Mesothelial cell of epicardium (in vitro differentiated cells): ENCODE data around the gene NR3C1. TPM values are rescaled to one million over a fixed set of nuclear protein-coding genes. Genes with fewer than 3 reads are reported as not detected.

ENCODE experiments used
- DNase-seq, 2 experiments: peaks; one replicate each; pipeline ENCODE4 v3.0.0; 2021; ENCODE audit warnings: low spot score in 2 of 2; ENCODE audit not compliant: unreplicated experiment in 2 of 2
- H3K27ac Mint-ChIP-seq: 2 replicates; pipeline ENCODE4 v1.8.0; 2021; ENCODE audit warnings: mixed read lengths
- H3K27me3 Mint-ChIP-seq: 2 replicates; pipeline ENCODE4 v1.8.0; 2021; ENCODE audit warnings: low read depth, mixed read lengths
- H3K36me3 Mint-ChIP-seq: 2 replicates; pipeline ENCODE4 v1.8.0; 2021; ENCODE audit warnings: mixed read lengths
- H3K4me1 Mint-ChIP-seq: 2 replicates; pipeline ENCODE4 v1.8.0; 2021; ENCODE audit warnings: mixed read lengths
- H3K4me3 Mint-ChIP-seq: 2 replicates; pipeline ENCODE4 v1.8.0; 2021; ENCODE audit warnings: mild to moderate bottlenecking, moderate library complexity, mixed read lengths
- H3K9me3 Mint-ChIP-seq: 2 replicates; pipeline ENCODE4 v1.8.0; 2021; ENCODE audit warnings: mixed read lengths
- CTCF ChIP-seq: fragments of 200-600 bp; sonication (generic); IDR thresholded peaks from one replicate; pipeline ENCODE4 v1.5.0; 2021; ENCODE audit warnings: antibody characterized with exemption; ENCODE audit not compliant: unreplicated experiment
- total RNA-seq: library from RNA; stranded (reverse); gene quantifications from 3 replicates; pipeline ENCODE4 v1.2.1, GENCODE V29; 2021

The NR3C1 gene
- total RNA-seq, 1 donor from 2014 or later, result 29.2 TPM

DNA sequence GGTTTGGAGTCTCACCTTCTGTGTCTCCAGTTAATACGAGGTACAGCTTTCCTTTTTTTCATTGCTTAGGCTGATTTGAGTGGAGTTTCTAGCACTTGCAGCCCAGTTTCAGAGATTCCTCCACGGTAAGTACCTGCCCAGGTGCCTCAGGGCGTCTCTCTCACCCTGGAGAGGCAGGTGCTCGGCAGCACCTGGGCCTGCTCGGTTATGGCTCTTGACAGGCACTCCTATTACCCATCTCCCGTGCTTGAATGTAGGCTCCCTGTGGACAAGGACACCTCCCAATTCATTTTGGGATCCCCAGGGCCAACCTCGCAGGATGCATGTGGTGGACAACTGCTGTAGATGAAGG, 144.3 kb downstream of the NR3C1 start:
- H3K27me3 Mint-ChIP-seq, result no peaks in the 10 kb centered on the region
- peaks cover 4% of the 10 kb centered on the region for H3K9me3 Mint-ChIP-seq
- no peak overlapping the region for H3K4me3 Mint-ChIP-seq
- no peaks in the 10 kb centered on the region for H3K36me3 Mint-ChIP-seq
- H3K27ac Mint-ChIP-seq, result peak overlapping the region; percentile 89
- DNase-seq, result no peak
- peaks cover 19% of the 10 kb centered on the region for H3K4me1 Mint-ChIP-seq
- TF ChIP-seq CTCF, result no peak

- Mint-ChIP-seq H3K27me3 (no peaks in the 10 kb centered on the region), H3K36me3 (no peaks in the 10 kb centered on the region), H3K4me3 (no peak overlapping the region), H3K27ac (peak overlapping the region; percentile 89), H3K9me3 (peaks cover 4% of the 10 kb centered on the region), H3K4me1 (peaks cover 17% of the 10 kb centered on the region)
- DNase-seq, result no peak
- TF ChIP-seq CTCF, result no peak
Observed at GRCh38 chr5:143258559-143259253, 144.8 kb downstream of the NR3C1 start.

DNA sequence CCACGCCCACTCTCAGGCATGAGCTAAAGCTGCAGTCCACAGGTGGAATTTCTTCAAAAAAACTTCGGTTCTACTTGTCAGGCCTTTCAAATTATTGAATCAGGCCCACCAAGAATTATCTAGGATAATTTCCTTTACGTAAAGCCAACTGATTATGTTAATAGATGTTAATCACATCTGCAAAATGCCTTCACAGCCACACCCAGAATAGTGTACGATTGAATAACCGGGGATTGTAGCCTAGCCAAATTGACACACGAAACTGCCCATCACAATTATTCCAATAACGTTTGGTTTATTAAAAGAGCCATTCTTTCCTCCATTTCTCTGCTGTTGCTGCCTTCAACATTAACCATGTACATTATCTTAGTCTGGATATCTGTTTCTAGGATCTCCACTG, 148.7 kb downstream of the NR3C1 start:
- H3K27ac Mint-ChIP-seq, result no peak overlapping the region
- H3K36me3 Mint-ChIP-seq, result no peaks in the 10 kb centered on the region
- no peaks in the 10 kb centered on the region for H3K9me3 Mint-ChIP-seq
- H3K27me3 Mint-ChIP-seq, result no peaks in the 10 kb centered on the region
- no peak for TF ChIP-seq CTCF
- no peak overlapping the region for H3K4me3 Mint-ChIP-seq
- no peak for DNase-seq
- peaks cover 15% of the 10 kb centered on the region for H3K4me1 Mint-ChIP-seq

DNA sequence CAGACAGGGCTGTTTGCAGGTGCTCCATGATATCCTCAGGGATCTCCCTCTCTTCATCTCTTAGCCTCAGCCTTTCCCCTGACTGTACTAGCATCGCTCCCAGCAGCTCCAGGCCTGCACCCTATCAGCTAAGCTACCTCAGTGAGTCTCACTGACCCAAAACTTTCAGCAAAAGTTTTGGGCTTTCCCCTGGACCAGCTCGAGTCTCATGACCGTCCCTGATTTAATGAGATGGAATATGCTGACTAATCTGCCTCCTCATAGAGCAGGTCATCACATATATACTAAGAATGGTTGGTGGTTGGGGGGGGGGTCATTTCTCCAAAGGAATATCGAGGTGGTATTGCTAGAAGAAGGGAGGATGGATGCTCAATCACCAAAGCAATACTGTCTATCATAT, 151.5 kb downstream of the NR3C1 start:
- Mint-ChIP-seq H3K4me1 (peaks cover 6% of the 10 kb centered on the region), H3K9me3 (no peaks in the 10 kb centered on the region), H3K36me3 (no peaks in the 10 kb centered on the region), H3K4me3 (no peak overlapping the region), H3K27ac (no peak overlapping the region), H3K27me3 (no peaks in the 10 kb centered on the region)
- no peak for DNase-seq
- TF ChIP-seq CTCF, result no peak

DNA sequence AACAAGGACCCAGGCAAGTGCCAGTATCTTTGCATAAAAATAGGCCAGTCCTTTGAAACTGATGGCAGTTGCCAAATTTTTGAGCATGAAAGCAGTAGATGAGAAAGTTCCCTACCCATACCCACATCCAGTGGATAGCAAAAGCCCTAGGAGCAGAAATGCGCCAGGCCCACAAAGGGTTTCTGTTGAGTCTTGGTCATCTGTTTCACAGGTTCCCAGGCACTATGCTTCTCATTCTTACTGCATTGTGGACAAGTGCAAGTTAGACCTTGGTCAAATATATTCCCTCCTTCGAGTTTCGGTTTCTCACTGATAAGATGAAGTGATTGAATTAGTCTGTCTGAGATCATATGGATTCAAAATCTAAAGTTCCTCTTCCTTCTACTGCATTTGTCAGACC, 152.3 kb downstream of the NR3C1 start:
- no peak overlapping the region for H3K4me3 Mint-ChIP-seq
- no peaks in the 10 kb centered on the region for H3K9me3 Mint-ChIP-seq
- peaks cover 6% of the 10 kb centered on the region for H3K4me1 Mint-ChIP-seq
- TF ChIP-seq CTCF, result no peak
- H3K36me3 Mint-ChIP-seq, result no peaks in the 10 kb centered on the region
- DNase-seq, result no peak
- no peaks in the 10 kb centered on the region for H3K27me3 Mint-ChIP-seq
- no peak overlapping the region for H3K27ac Mint-ChIP-seq

GRCh38 chr5:143249851-143250250, 153.6 kb downstream of the NR3C1 start:
- H3K4me3 Mint-ChIP-seq, result no peak overlapping the region
- no peaks in the 10 kb centered on the region for H3K36me3 Mint-ChIP-seq
- no peak for TF ChIP-seq CTCF

More at GRCh38 chr5:143249851-143250250, 153.6 kb downstream of the NR3C1 start:
- no peak for DNase-seq
- Mint-ChIP-seq H3K9me3 (peaks cover 8% of the 10 kb centered on the region), H3K27me3 (no peaks in the 10 kb centered on the region), H3K27ac (no peak overlapping the region), H3K4me1 (peaks cover 6% of the 10 kb centered on the region)
